G401 (cell line): ENCODE measurements around the gene NOTCH1. TPM values are rescaled to one million over a fixed set of nuclear protein-coding genes. Genes with fewer than 3 reads are reported as not detected.

Experiments
- DNase-seq: peaks from one replicate; pipeline ENCODE4 v3.0.0-alpha.2; 2015; ENCODE audit warnings: low spot score
- in situ Hi-C: cut with HindIII; loops from 2 replicates; pipeline ENCODE4 v1.10.0; 2016; ENCODE audit warnings: low sequenced_read_pairs, mixed read lengths
- total RNA-seq: library from RNA; depleted of rRNA; stranded (reverse); fragments of >200 nt; shearing (Covaris generic); gene quantifications from 2 replicates; pipeline ENCODE4 v1.2.3, GENCODE V29; 2014; rRNA removed

Gene NOTCH1
- total RNA-seq, 1 experiment from 2014 or later = 13.8 TPM

- no peak for DNase-seq
- in situ Hi-C loops = no loop called here
Measured at GRCh38 chr9:136463578-136463977, 82.3 kb downstream of the NOTCH1 start.

DNA sequence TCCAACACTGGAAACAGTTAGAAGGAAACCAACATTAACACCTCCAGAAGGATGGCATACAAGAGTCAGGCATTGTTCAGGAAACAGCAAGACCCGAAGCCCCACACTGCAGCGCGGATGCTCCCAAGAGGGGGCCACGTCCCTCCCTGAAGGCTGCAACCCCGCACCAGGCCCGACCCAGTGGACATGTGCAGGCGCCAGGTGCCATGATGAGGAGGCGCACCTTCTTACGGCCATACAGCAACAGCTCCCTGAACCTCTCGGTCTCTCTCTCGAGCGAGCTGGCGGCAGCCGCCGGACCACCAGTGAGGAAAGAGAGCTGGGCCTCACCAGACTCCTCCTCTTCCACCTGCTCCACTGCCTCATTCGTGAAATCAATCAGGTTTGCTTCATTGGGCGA is 83.2 kb downstream of the NOTCH1 start:
- in situ Hi-C loops = no loop called here
- DNase-seq = no peak

- no peak for DNase-seq
- in situ Hi-C loops = no loop called here
Measured at GRCh38 chr9:136460772-136461325, 85.0 kb downstream of the NOTCH1 start.

DNA sequence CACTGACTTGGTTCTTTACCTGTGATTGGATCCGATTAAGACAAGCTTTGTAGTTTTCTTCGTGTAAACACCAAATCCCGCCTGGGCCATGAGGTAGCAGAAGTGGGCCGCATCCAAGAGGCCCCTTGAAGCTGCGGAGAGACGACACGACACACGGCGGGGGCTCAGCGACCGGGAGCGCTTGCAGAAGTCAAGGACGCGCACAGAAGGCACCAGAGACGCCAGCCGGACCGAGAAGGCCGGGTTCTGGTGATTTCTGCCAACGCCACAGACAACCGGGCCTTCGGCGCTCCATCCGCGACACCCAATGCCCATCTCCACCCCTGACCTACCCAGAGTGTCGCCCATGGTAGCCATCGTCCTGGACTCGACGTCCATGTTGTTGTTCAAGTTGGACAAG is 86.4 kb downstream of the NOTCH1 start:
- no peak for DNase-seq
- in situ Hi-C loops = no loop called here

- DNase-seq = no peak
- in situ Hi-C loops = no loop called here
Measured at GRCh38 chr9:136457326-136457725, 88.5 kb downstream of the NOTCH1 start.

DNA sequence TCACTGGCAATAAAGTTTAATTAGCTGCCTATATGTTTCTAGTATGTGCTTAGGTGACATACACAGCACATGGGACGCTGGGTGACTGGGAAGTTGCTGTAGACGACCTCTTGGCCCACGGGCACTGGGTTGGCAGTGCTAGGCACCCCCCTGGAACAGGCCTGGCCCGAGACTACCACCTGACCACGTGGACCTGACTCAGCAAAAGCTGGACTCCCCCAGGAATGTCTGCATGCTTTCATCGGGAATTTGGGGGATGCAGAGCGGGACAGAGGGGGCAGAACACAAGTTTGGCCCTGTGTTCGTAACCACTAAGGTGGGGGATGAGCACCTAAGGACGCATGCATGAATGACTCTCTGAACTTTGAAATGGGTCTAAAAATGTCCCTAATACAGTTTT is 89.6 kb downstream of the NOTCH1 start:
- DNase-seq = no peak
- in situ Hi-C loops = no loop called here

DNA sequence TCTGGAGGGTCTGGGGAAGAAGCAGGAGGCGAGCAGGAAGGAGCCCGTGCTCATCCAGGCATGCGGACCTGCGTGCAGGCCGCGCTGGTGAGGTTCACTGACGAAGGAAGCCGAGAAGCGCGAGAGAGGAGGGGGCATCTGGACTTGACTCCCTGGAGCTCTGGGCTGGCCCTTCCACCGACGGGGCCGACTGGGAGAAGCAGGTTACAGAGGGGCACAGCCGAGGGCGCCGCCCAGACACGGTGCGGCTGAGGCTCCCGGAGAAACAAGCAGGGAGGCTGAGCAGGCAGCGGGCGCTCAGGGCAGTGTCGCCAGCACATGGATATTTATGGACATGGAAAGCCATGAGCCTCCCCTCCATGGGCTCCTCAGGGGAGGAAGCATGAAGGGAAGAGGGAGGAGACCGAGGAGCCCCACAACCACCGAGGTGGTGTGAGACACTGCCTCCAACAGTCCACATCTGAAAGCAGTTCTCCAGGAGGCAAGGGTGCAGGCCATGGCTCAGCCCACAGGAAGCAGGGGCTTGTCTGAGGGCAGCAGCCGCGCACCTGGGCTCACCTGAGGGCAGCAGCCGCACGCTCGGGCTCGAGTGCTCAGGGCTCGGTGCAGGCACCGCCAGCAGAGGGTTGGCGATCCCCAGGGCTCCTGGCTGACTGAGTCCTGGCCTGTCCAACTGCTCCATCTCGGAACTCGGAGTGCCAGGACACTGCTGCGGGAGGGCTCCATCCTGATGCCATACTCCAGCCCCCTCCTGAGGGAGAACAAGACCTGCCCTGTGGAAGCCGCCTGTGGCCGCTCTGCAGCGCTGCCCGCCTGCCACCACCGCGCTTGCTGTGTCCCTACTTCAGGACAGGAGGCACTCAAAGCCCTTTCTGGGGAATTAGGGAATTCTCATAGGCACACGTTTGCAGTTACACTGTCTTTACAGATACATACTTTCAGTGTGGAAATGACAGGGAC is 90.5 kb downstream of the NOTCH1 start:
- in situ Hi-C loops = no loop called here
- peak; percentile 19 for DNase-seq

- no peak for DNase-seq
- in situ Hi-C loops = no loop called here
Measured at GRCh38 chr9:136454026-136454796, 91.6 kb downstream of the NOTCH1 start.

DNA sequence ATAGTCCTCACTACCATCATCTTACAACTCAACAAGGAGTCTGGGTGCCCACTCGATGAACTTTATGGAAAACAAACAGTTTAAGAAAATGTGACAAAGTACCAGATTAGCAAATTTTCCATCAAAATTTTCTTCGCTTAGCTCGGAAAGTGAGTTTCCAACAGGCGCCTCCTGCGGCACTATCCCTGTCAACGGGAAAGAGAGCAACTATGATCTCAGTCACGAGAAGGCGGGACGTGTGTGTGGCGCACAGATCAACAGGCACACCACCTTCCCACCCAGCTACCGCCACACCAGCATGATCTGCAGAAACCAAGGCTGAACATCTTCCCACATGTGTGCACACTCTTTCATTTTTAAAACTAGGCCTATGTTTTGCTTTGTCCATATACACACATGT is 92.5 kb downstream of the NOTCH1 start:
- no peak for DNase-seq
- in situ Hi-C loops = no loop called here

- DNase-seq = no peak
- in situ Hi-C loops = no loop called here
Measured at GRCh38 chr9:136451221-136451877, 94.5 kb downstream of the NOTCH1 start.

DNA sequence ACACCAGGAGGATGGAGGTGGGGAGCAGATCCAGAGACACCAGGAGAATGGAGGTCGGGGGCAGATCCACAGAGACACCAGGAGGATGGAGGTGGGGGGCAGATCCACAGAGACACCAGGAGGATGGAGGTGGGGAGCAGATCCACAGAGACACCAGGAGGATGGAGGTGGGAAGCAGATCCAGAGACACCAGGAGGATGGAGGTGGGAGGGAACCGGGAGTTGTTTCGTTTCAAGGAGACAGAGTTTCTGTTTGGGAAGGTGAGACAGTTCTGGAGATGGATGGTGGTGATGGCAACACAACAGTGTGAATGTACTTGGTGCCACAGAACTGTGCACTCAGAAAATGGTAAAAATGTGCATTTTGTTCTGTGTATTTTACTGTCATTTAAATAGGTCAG is 97.2 kb downstream of the NOTCH1 start:
- in situ Hi-C loops = no loop called here
- DNase-seq = no peak

- in situ Hi-C loops = no loop called here
- no peak for DNase-seq
Measured at GRCh38 chr9:136447173-136447778, 98.6 kb downstream of the NOTCH1 start.

- in situ Hi-C loops = no loop called here
Measured at GRCh38 chr9:136445799-136446198, 100.0 kb downstream of the NOTCH1 start.

More at GRCh38 chr9:136445799-136446198, 100.0 kb downstream of the NOTCH1 start:
- no peak for DNase-seq

Other genes starting within 250 kb of the NOTCH1 start
- gene CCDC187, start 242.0 kb downstream of the NOTCH1 start, total RNA-seq = 0.55 and 0.61 TPM in 2 replicates
- 49.1 and 50.3 TPM in 2 replicates for gene GPSM1, start 218.5 kb downstream of the NOTCH1 start, total RNA-seq
- 34.2 and 70.6 TPM in 2 replicates for gene DNLZ, start 182.3 kb downstream of the NOTCH1 start, total RNA-seq
- 0.25 and 0.98 TPM in 2 replicates for gene CARD9, start 172.4 kb downstream of the NOTCH1 start, total RNA-seq
- gene SNAPC4, start 145.9 kb downstream of the NOTCH1 start, total RNA-seq = 12.4 and 17.2 TPM in 2 replicates
- 85.0 and 97.9 TPM in 2 replicates for gene ENTR1, start 135.4 kb downstream of the NOTCH1 start, total RNA-seq
- 129 and 146 TPM in 2 replicates for gene PMPCA, start 135.4 kb downstream of the NOTCH1 start, total RNA-seq
- gene INPP5E, start 106.2 kb downstream of the NOTCH1 start, total RNA-seq = 6.1 and 11.8 TPM in 2 replicates
- gene SEC16A, start 63.0 kb downstream of the NOTCH1 start, total RNA-seq = 4.1 and 7.2 TPM in 2 replicates
- gene EGFL7, start 116.9 kb upstream of the NOTCH1 start, total RNA-seq = 140 and 142 TPM in 2 replicates
- gene AGPAT2, start 141.4 kb upstream of the NOTCH1 start, total RNA-seq = 128 and 140 TPM in 2 replicates
- 65.0 and 69.9 TPM in 2 replicates for gene DIPK1B, start 166.5 kb upstream of the NOTCH1 start, total RNA-seq
- not detected in 2 replicates for gene LCN10, start 196.9 kb upstream of the NOTCH1 start, total RNA-seq
- gene LCN6, start 202.5 kb upstream of the NOTCH1 start, total RNA-seq = not detected in 2 replicates
- not detected in 2 replicates for gene LCN8, start 212.2 kb upstream of the NOTCH1 start, total RNA-seq
- not detected in 2 replicates for gene LCN15, start 218.5 kb upstream of the NOTCH1 start, total RNA-seq
- gene TMEM141, start 245.3 kb upstream of the NOTCH1 start, total RNA-seq = 60.8 and 107 TPM in 2 replicates